Lower leg skin (tissue), 4 donors: ENCODE measurements around the gene FOXP1. TPM values are rescaled to one million over a fixed set of nuclear protein-coding genes. Genes with fewer than 3 reads are reported as not detected.

ENCODE experiments used
- DNase-seq, 2 donors: peaks; one replicate each; pipeline ENCODE4 v3.0.0-alpha.2; 2019; ENCODE audit warnings: low spot score in 2 of 2
- H3K4me3 ChIP-seq: fragments of 200-600 bp; sonication (generic); 2 replicates; pipeline ENCODE4 v1.5.1; 2017; ENCODE audit warnings: mild to moderate bottlenecking, low read depth; ENCODE audit not compliant: poor library complexity, severe bottlenecking
- CTCF ChIP-seq, 3 donors: fragments of 450-650 bp; IDR thresholded peaks; one replicate each; pipeline ENCODE4 v1.5.1; 2016; ENCODE audit warnings: antibody characterized with exemption in 3 of 3, mild to moderate bottlenecking in 3 of 3, moderate library complexity in 2 of 3
- POLR2A ChIP-seq, 2 donors: fragments of 450-650 bp; IDR thresholded peaks; one replicate each; pipeline ENCODE4 v1.6.1; 2016 to 2017; ENCODE audit warnings: antibody characterized with exemption in 2 of 2, mild to moderate bottlenecking in 1 of 2, moderate library complexity in 1 of 2
- WGBS, 2 donors: methylation state at CpG; one replicate each; pipeline ENCODE4 v1.1.5; 2018; 5-methylcytosine and 5-hydroxymethylcytosine counted together
- intact Hi-C: fragments of 100-400 bp; cut with DNase I; formaldehyde crosslinking; loops from one replicate; pipeline ENCODE4 v1.15.0; 2023; ENCODE audit warnings: low total_unique reads
- total RNA-seq, 4 donors: library from RNA; depleted of rRNA; stranded (reverse); fragments of >200 nt; gene quantifications; one replicate each; pipeline ENCODE4 v1.1.0, GENCODE V29; 2016

The FOXP1 gene
- total RNA-seq, 4 donors from 2014 or later = 46.6 to 66.6 (median 55.2) TPM

DNA sequence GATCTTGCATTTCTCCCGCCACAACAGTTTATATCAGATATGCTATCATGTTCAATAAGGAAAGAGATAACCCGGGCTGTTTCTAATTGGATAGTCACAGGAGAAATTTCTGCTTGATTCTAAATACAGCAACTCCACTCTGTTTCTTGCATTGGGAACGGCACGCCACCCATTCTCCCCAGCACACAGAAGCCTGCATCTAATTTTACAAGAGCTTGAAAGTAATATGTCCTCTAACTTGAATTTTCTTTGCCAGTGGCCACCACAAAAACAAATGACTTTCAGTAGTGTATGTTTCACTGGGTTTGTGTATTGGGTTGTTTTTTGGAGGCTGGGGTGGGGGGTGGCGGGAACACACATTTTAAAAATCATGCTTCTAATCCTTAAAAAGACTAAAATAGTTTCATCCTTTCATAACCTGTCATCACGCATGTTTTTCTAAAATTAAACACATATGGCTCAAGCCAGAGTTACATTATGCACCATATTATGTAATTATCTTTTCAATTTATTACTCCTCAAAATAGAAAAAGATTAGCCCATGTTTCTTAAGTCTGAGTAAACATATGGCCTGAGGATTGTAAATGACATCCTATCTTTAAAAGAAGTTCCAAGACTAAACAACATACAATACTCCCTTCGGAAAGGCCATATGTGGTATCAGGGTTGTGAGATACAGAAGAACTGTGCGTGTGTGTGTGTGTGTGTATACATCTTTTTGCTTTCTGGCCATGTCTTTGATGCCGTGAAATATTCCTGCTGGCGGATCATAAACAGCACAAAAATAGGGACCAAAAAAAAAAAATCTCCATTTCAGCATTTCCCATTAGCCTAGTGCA lies 176.3 kb downstream of the FOXP1 start:
- no peak for TF ChIP-seq CTCF (IDR thresholded peaks at IDR 0.05)
- no peak for TF ChIP-seq POLR2A (IDR thresholded peaks at IDR 0.05)
- DNase-seq = no peak
- no peak overlapping the region for H3K4me3 ChIP-seq
- intact Hi-C loops = no loop called here
- 71 to 78% methylated on average over 10 of the region's 10 CpGs for WGBS, 2 donors

DNA sequence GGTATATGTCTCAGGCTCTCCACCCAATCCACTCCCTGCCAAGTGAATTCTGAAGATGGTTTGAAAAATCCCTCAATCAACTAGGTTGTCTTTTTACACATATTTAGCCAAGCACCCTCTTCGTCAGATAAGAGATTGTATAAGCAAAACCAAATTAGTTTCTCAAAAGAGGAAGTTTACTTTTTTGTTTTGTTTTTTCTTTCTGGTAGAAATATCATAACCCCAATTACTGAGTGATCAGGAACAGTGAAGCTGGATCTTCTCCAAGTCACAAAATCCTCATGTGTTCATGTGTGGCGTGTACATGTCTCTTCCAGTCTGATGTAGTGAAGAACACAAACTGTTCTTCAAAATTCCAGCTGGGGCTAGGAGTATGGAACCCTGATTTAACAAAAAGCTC lies 180.6 kb downstream of the FOXP1 start:
- WGBS, 2 donors = 75 to 77% methylated on average over 2 of the region's 2 CpGs
- no peak overlapping the region for H3K4me3 ChIP-seq
- no peak for DNase-seq
- TF ChIP-seq POLR2A (IDR thresholded peaks at IDR 0.05) = no peak
- TF ChIP-seq CTCF (IDR thresholded peaks at IDR 0.05) = no peak
- intact Hi-C loops = no loop called here

DNA sequence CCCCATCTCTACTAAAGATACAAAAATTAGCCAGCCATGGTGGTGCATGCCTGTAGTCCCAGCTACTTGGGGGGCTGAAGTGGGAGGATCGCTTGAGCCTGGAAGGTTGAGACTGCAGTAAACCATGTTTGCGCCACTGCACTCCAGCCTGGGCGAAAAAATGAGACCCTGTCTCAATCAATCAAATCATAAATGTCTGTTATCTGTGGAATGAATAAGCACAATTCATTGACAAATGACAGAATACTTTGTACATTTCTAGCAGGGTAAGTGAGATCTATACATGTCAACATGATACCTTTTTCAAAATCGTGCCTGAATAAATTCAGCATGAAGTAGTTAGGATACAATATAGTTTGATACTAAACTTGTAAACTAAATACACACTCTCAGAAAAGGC lies 181.2 kb downstream of the FOXP1 start:
- intact Hi-C loops = no loop called here
- H3K4me3 ChIP-seq = no peak overlapping the region
- WGBS, 2 donors = 95 to 100% methylated on average over 4 of the region's 4 CpGs
- TF ChIP-seq POLR2A (IDR thresholded peaks at IDR 0.05) = no peak
- TF ChIP-seq CTCF (IDR thresholded peaks at IDR 0.05) = no peak
- DNase-seq = no peak

DNA sequence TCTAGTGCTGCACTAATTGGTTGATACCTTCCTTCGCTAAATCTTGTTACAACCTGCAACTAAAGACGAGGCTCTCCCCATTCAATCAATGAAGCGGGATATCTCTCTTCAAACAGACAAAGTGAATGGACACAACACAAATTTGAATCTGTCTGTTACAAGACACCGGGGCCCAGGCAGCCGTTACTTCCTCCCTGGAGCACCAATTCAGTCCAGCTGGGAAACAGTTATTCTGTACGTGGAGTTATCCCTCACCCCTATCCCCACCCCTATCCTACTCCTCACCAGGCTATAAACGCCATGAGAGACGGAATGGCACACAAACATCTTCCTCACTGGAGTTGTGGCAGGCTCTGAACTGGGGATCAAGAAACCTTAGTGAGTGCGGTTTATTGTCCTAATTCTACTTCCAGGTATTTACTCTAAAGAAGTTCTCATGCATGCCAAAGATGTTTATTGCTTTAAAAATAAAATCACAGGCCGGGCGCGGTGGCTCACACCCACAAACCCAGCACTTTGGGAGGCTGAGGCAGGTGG lies 181.8 kb downstream of the FOXP1 start:
- TF ChIP-seq CTCF (IDR thresholded peaks at IDR 0.05) = no peak
- TF ChIP-seq POLR2A (IDR thresholded peaks at IDR 0.05) = no peak
- H3K4me3 ChIP-seq = no peak overlapping the region
- intact Hi-C loops = no loop called here
- DNase-seq = no peak
- WGBS, 2 donors = 86 to 88% methylated on average over 12 of the region's 12 CpGs

DNA sequence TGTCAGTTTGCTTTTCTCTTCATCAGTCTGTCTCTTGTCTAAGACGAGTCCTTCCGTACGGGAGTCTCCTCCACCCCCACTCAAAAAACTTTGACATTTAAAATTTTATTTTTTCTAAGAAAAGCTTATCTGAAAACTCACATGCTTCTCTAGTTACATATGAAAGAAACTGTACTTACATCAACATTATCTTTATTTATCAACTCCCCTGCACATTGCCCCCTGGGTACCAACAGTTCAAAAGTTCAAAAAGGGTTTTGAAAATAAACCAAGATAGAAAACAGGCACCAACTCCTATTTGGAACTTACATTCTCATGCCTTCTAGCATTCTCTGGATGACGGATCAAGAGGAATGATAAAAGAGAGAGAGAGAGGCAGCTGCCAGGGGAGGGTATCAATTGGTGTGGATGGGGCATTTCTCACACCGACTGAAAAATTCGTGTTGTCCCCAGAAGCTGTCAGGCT lies 182.5 kb downstream of the FOXP1 start:
- intact Hi-C loops = no loop called here
- H3K4me3 ChIP-seq = no peak overlapping the region
- WGBS, 2 donors = 80 to 83% methylated on average over 6 of the region's 6 CpGs
- no peak for TF ChIP-seq POLR2A (IDR thresholded peaks at IDR 0.05)
- no peak for TF ChIP-seq CTCF (IDR thresholded peaks at IDR 0.05)
- DNase-seq = no peak
